HG03378 (cell line): ENCODE data around the gene MBD3L4.
"Not testable (repeated sequence)": the region's sequence is repeated elsewhere in the genome, so short reads cannot be mapped to it uniquely, and the experiment has no call there.

Experiments
- ATAC-seq: cut with Tn5 transposase; IDR thresholded peaks from one replicate; pipeline ENCODE4 v1.9.1; 2021; ENCODE audit warnings: mild to moderate bottlenecking, moderate library complexity; ENCODE audit not compliant: unreplicated experiment

Gene MBD3L4

GRCh38 chr19:7040079-7040478 is at the start of gene MBD3L4:
TSS of gene MBD3L4 (minus strand) at chr19:7040179. CDS start at chr19:7040144, 35 bp downstream.
- ATAC-seq = not testable (repeated sequence)

GRCh38 chr19:7088999-7089398 is 49.0 kb upstream of the MBD3L4 start:
- ATAC-seq = no peak

GRCh38 chr19:7083076-7083956 is 43.3 kb upstream of the MBD3L4 start:
- no peak for ATAC-seq

GRCh38 chr19:7078008-7078407 is 38.0 kb upstream of the MBD3L4 start:
- ATAC-seq = no peak

- no peak for ATAC-seq
Measured at GRCh38 chr19:7076151-7076550, 36.2 kb upstream of the MBD3L4 start.

GRCh38 chr19:7074705-7075282 is 34.8 kb upstream of the MBD3L4 start:
- no peak for ATAC-seq

GRCh38 chr19:7072541-7072940 is 32.6 kb upstream of the MBD3L4 start:
- no peak for ATAC-seq

- ATAC-seq = peak; percentile 28
Measured at GRCh38 chr19:7069904-7070226, 29.9 kb upstream of the MBD3L4 start.

GRCh38 chr19:7069042-7069903 is 29.3 kb upstream of the MBD3L4 start, which contains the start of gene ZNF557:
TSS of gene ZNF557 (plus strand) at chr19:7069703. CDS start at chr19:7075075, 5,372 bp downstream.
- peak; percentile 73 for ATAC-seq

GRCh38 chr19:7068599-7068998 is 28.6 kb upstream of the MBD3L4 start:
- ATAC-seq = no peak

GRCh38 chr19:7067716-7068115 is 27.7 kb upstream of the MBD3L4 start:
- no peak for ATAC-seq

- not testable (repeated sequence) for ATAC-seq
Measured at GRCh38 chr19:7067122-7067521, 27.1 kb upstream of the MBD3L4 start.

- no peak for ATAC-seq
Measured at GRCh38 chr19:7063764-7064418, 23.9 kb upstream of the MBD3L4 start.

GRCh38 chr19:7063339-7063738 is 23.4 kb upstream of the MBD3L4 start:
- no peak for ATAC-seq

GRCh38 chr19:7059977-7060376 is 20.0 kb upstream of the MBD3L4 start:
- not testable (repeated sequence) for ATAC-seq

GRCh38 chr19:7058576-7058975 is 18.6 kb upstream of the MBD3L4 start, which contains the start of gene MBD3L3:
TSS of gene MBD3L3 (minus strand) at chr19:7058676. CDS start at chr19:7058605, 71 bp downstream.
- ATAC-seq = not testable (repeated sequence)

- not testable (repeated sequence) for ATAC-seq
Measured at GRCh38 chr19:7056371-7056770, 16.4 kb upstream of the MBD3L4 start.

- ATAC-seq = not testable (repeated sequence)
Measured at GRCh38 chr19:7055679-7056078, 15.7 kb upstream of the MBD3L4 start.

GRCh38 chr19:7054635-7055368 is 14.8 kb upstream of the MBD3L4 start:
- not testable (repeated sequence) for ATAC-seq

- ATAC-seq = not testable (repeated sequence)
Measured at GRCh38 chr19:7052896-7053295, 12.9 kb upstream of the MBD3L4 start.
